Activated CD4-positive, alpha-beta T cell treated with anti-CD3 and anti-CD28 coated beads, Interleukin-2, amount 50 U/mL, for 24 hours (primary cell): ENCODE data around the gene LCE6A.

Experiments used
- DNase-seq, 2 donors: peaks; one replicate each; pipeline ENCODE4 v3.0.0-alpha.2; 2020; ENCODE audit warnings: low read depth in 1 of 2, low spot score in 1 of 2

The LCE6A gene, protein sequence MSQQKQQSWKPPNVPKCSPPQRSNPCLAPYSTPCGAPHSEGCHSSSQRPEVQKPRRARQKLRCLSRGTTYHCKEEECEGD

DNA sequence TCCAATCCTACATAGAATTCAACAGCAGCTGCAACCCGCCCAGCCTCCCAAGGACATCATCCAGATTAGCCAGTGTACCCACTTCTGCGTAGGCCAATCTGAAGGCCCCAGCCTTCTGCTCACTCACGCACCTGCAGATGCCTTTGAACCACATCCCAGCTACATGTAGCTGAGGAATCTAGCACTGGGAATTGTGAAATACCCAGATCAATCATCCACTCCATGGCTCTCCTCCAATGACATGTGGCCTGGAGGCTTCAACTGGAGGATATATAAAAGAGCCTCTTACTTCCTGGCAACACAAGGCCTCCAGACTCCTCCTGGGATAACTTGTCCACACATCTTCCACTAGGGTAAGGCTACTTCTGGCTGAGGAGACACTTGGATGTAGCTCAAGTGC, at the start of gene LCE6A:
Gene LCE6A (plus strand): TSS at position 301 of the 400 bp plus-strand sequence. CDS start 665 bp downstream, outside the sequence.
- no peak for DNase-seq

DNA sequence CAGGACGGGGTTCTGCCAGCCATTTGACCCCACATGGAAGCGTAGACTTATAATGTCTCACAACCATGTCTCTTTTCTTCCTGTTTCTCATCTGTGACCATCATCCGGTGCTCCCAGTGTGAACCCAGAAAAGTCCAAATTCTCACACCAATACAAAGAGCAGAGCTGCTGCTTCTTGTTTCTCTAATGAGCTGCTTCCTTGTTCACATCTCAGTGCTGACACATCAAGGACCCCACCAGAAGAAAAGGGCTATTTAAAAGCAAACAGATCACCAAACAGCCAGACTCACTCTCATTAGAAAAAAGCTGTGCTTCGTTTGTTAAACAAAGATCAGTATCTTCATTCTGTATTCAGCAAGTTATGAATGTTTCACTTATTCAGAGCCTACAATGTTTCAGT, 47.0 kb upstream of the LCE6A start:
- no peak for DNase-seq

DNA sequence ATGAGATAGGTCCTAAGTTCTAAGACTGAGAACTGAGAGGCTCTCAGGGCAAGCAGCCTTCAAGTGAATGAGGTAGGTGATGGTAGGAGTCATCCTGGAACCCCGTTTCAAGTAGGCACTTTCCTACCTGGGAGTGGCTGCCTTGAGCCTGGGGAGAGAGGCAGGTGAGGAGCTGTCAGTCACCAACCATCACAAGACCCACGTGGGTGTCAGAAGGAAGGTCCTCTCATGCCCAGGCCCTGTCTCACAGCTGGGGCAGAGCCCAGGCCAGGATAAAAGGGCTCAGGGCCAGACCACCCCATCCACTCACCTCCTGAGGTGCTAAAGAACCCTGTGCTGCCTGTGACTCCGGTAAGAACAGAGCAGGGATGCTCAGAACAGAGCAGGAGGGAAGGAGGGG, 46.2 kb upstream of the LCE6A start, which contains the start of gene LCE1D:
Gene LCE1D (plus strand): TSS at position 301 of the 400 bp plus-strand sequence. CDS start 1,074 bp downstream, outside the sequence.
- DNase-seq, result no peak

DNA sequence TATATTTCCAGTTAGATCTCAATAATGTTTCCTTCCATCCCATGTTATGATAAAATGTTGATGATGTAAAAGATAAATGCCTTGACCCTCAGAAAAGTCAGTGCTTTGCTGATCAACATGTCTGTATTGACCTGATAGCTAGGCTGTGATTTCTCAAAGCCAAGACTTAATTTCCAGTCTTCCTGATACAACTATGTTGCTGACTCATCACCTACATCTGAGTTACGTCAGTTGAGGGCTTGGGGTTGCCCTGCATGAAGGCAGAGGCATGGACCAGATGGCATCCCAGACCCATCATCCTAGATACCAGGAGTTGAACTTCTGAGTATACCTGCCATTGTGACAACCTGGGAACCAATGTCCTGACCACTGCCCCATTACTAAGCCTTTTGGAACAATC, 41.3 kb upstream of the LCE6A start:
- DNase-seq, result no peak

DNA sequence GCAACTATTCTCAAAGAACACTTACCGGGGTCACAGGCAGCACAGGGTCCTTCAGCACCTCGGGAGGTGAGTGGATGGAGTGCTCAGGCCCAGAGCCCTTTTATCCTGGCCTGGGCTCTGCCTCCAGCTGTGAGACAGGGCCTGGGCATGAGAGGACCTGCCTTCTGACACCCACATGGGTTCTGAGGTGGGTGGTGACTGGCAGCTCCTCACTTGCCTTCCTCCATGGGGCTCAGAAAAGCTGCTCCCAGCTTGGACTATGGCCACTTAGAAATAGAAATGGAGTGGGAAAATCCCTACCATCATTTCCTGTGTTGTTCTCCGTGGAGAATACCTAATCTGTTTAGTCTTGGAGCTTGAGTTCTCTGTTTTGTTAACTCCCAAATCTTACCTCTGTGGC, 36.1 kb upstream of the LCE6A start, which contains the start of gene LCE1C:
Gene LCE1C (minus strand): TSS at position 76 of the 400 bp plus-strand sequence. CDS start 1,173 bp downstream, outside the sequence.
- no peak for DNase-seq

DNA sequence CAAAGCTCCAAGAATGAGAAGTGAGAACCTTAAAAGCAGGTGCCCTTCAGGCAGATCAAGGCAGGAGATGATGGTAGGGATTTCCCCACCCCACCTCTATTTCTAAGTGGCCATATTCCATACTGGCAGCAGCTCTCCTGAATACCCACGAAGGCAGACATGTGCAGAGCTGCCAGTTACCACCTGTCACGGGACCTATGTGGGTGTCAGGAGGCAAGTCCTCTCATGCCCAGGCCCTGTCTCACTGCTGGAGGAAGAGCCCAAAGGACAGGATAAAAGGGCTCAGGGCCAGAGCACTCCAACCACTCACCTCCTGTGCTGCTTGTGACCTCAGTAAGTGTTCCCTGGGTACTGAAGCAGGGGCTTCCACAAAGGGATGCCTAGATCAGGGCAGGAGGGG, 31.6 kb upstream of the LCE6A start:
- no peak for DNase-seq

DNA sequence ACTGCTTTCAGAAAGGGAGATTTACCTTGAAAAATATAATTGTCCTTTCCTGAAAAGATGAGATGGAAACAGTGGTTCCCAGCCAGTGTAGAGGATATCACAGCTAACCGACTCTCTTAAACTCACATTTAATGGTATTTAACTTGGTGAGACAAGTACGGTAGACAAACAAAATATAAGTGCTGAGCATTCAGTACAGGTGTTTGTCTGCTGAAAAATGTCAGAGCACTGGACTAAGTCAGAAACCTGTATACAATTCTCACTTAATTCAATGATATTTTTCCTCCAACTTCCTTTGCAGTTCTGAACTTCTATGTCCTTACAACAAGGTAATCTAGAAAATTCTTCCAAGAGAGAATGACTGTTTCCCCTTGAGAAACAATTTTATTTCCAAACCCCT, 31.0 kb upstream of the LCE6A start, which contains the start of gene LCE1B:
Gene LCE1B (plus strand): TSS at position 301 of the 400 bp plus-strand sequence. CDS start 476 bp downstream, outside the sequence.
- no peak for DNase-seq

DNA sequence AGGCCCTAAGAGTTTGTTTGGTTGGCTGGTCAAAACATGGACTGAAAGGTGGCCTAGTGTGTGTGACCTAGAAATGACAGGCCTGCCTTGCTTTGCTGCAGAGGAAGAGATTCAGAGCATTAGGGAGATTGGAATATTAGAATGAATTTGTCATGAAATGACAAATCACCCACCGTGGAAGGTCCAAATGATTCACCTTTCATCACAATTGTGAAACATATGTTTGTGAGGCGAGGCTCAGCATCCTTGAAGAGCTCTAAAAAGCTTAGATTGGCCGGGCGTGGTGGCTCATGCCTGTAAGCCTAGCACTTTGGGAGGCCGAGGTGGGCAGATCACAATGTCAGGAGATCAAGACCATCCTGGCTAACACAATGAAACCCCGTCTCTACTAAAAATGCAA, 25.3 kb upstream of the LCE6A start:
- DNase-seq, result no peak

DNA sequence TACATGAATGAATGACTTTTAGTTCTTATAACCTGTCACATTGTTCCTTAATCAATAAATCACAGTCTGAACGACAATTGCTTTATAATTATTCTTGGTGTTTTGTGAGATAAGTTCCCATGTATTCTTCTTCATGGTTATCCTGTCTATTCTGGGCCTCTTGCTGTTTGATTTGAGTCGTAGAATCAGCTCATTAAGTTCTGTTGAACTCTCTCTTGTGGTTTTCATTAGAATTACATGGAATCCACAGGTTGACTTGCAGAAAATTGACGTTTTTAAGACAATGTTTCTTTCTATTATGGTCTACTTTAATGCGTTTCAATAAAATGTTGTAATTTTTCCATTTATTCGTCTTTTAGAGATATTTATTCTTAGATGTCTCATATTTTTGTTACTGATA, 19.4 kb upstream of the LCE6A start:
- DNase-seq, result no peak

DNA sequence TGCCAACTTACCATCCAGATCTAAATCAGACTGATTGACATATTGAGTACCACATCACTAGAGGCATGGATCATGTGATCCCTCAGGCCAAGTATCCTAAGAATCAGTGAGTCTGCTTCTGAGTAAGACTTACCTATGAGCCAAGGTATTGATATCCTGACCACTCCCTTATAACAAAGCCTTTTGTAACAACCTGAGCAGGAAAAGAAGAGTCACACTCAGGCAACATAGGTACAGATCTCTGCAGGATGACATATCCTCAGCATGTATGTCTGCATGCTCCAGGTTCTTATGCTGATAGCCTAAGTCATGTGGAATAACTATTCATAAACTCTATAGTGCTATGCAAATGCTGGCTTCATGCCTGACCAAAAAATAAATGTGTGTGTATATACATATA, 17.7 kb upstream of the LCE6A start:
- no peak for DNase-seq

DNA sequence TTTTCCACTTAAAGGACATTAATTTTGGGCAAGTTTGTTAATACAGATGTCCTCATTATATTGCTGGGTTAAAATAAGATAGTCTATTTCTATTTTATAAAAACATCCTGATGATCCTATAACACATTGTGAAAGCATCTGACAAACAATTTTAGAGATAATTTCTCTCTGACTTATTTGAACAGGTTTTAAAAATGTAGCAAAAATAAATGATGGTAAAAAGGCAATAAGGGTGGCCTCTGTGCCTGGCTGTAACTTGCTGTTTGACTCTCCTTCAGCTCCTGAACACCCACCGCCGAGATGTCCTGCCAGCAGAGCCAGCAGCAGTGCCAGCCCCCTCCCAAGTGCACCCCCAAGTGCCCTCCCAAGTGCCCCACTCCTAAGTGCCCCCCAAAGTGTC, 15.5 kb upstream of the LCE6A start, which contains the start of gene LCE1A:
Gene LCE1A (plus strand): TSS at position 301 of the 400 bp plus-strand sequence. CDS start 0 bp downstream, at position 301.
- no peak for DNase-seq

DNA sequence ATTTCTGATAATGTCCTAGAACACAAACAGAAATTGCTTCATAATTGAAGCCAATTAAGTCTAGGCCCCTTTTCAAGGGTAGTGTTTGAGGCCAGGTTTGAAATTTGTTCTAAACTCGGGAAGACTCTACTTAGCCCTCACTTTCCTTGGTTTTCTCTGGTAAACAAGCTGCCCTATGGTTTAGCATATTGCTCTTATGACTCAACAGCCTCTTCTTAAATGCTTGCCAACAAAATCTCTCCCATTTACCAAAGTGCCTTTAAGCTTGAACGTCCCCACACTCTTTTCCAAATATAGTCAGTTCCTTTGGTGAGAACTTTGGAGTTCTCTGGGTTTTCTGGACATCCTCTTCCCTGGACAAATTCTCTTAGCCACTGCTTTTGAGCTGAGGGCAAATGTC, 5.8 kb upstream of the LCE6A start:
- no peak for DNase-seq

DNA sequence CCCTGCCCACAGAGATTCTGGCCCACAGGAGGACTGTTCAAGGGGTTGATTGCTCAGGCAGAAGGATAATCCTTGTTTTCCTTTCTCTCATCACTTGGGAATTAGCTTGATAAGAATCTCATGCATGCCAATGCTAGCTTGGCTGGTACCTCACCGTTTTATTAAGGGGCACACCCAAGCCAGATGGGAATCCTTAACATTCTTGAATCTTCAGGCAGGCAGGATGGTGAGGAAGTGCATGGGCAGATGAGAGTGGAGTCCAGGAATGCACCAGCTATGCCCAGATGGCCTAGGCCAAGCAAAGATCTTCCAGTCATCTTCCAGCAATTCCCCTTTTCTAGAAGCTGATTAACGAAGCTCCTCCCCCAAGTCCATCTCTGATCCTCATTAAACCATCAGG, 13.0 kb downstream of the LCE6A start:
- DNase-seq, result no peak

DNA sequence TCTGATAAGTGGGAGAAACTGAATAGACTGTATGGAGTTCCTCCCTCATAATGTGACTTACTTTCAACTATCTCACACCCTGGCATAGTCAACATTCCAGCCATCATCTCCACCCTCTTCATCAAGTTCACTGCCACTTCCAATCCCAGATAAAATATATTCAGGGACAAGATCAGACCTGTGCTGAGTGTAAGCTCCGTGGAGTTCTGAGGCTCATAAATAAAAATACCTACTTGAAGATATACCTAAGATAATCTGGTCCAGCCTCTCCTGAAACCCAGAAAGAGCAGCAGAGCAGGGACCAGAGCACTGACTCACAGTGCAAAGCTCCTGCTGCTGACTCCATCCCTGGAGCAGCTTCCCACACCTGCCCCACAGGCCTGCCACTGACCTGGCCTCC, 15.4 kb downstream of the LCE6A start:
- DNase-seq, result no peak

DNA sequence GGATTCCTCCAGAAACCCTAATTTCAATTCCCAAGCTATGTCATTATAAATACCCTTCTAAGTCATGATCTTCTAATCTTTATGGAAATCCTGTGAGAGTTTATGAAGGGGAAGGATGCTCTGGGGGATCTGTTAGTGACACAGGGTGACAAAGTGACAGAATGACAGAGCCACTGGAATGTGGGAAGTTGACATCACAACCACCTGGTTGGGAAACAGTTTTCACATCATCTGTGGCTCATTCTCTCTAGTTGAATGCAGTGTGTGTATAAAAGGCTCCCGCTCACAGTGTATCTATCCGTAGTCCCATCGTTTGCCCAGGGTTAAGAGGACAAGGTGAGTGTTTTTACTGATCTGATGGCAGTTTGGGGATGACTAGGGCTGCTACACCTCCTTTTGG, 17.0 kb downstream of the LCE6A start, which contains the start of gene LCE7A:
Gene LCE7A (plus strand): TSS at position 301 of the 400 bp plus-strand sequence. CDS start 702 bp downstream, outside the sequence.
- DNase-seq, result no peak

DNA sequence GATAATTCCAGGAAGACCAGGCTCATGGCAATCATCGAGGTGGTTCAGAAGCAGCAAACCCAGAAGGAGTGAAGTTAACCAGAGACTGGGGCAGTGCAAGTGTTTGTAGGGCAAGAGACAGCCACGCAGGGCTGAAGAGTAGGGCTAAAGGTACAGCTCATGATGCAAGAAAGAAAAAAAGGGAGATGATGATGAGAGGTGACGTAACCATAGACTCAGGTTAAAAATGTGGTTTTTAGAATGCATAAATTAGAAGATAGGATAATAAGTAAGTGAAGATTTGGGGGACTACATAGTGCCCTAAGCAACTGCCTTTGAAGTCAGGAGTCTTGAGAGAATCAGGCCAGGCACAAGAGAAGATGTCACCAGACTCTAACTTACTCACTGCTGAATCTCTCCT, 17.5 kb downstream of the LCE6A start:
- no peak for DNase-seq

DNA sequence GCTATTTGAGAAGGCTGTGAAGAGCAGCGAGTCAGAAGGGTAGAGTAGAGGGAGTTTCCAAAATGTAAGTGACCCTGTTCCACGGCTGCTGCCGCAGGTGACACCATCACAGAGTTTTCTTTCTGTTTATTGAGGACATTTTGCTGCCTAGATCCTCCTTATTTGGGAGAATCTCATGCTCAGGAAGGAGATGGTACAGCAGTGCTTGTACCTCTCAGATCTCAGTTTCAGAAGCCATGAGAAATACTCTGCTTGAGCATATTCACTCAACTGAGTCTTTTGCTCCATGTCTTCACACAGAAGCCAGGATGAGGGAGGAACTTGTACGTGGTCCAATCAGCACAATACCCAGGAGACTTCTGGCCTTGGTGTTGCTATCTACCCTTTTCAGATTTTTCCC, 18.7 kb downstream of the LCE6A start:
- DNase-seq, result no peak

DNA sequence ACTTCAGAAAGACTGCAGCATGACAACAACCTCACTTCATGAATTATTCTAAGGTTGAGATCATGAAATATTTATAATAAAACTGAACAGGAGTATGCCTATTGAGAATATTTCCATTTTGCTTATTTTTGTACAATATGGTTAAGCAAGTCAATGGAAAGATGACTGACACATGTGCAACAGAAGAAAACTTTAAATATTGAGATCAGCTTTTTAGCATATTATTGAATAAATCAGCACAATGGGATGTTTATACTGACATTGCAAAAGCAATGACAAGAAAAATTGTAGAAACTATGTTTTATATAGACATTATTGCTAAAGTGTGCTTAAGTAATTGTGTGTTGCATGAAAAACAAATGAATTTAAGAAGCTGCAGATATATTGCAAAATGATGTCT, 21.8 kb downstream of the LCE6A start:
- DNase-seq, result no peak

DNA sequence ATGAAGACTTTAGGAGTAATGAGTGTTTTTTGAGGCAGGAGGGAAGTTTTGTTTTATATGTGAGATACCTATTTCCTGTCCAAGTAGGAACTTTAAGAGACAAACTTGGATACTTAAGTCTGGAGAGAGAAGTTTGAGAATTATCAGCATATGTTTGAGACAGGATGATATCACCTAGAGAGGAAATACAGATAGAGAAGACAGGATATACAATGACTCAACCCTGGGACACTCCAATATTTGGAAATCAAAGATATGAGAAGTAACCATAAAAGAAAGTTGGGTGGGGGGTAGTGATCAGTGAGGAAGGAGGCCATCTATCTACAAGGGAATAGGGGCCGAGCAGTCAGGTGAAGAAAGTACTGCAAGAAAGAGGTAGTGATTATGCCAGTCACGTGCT, 23.7 kb downstream of the LCE6A start:
- no peak for DNase-seq

DNA sequence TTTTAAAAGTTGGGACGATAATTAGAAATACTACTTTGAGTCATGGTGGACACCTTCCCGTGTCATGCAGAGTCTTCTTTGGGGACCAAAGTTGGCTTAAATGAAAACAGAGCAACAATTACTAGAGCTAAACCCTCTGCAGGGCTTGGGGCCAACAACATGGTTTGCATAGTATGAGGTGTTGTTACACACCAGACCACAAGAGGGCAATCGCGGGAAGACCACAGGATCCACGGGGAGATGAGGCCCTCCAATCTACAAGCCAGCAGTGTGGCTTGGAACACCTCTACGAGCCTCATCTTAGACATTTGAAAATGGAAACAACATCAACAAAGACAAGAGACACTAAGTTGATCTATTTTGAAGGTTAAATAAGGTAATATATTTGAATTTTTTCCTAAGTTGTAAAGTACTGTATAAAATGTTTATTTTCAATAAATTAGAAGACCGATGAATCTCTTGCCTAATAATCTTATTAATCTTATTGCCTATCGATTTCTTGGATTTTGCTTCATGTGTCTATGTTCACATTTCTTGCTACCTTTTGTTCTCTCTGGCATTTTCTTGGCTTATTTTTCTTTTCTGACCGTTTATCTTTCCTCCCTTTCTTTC, 27.3 kb downstream of the LCE6A start:
- peak; percentile 7 to 57 for DNase-seq

DNA sequence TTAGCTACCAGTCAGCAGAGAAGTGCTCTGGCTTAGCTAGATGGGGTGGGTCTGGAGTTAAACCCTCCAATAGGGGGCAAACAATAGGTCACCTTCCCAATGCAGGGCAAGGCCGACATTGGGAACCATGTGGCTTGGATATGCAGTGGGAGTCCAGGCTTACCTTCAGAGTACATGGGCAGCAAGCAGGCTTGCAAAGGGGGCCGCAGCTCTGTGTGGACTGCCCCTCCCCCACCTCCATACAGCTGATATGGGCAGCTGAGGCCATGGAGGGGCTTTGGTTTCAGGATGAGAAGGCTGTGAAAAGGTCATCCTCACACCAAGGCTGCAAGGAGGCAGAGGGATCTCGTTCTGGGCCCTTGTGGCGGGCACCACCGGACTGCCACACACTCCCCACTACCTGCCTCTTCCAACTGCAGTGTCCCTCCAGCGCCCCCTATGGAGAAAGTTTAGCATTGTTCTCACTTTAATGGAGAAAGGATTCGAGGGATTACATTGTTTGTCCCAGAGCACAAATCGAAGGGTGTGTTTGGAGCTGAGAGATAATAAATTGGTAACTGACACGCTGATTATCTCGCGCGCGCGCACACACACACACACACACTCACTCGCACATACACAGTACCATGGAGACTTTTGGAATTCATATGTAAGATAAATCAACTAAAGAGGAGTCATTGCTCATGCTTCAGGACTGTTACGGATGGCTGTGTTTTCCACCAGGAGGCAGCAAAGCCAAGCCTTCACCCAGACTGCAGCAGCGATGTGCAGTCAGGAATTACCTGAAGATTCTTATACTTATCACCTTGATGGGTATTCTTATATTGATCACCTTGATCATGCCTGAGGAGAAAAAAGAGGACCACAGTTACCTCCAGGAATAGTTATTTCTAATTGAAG, 28.4 kb downstream of the LCE6A start:
- DNase-seq, result no peak

DNA sequence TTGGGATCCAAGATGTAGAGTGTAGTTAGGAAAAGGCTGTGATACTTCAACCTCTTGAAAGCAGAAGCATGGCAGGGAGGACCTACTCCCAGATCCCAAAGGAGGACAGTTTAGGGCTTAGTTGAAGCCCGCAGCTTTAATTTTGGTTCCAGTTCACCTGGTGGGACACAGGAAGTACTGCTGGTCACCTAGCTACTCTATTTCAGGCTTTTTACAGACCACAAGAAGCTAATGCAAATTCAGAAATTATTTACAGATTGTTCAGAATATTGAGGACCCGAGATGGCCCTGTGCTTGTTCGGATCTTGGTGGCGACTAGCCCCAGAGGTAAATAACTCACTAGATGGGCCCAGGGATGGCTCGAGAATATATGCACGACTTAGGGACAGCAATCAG, 29.1 kb downstream of the LCE6A start:
- DNase-seq, result no peak
